Embryonic facial prominence (tissue), 1 donor: ENCODE data around the gene ECE1.

Experiments used
- DNase-seq: peaks from one replicate; pipeline ENCODE4 v3.0.0-alpha.2; 2016; ENCODE audit errors: extremely low spot score

Gene ECE1

GRCh38 chr1:21269461-21270085 lies 20.7 kb downstream of the ECE1 start:
- no peak for DNase-seq

GRCh38 chr1:21268281-21269239 lies 21.7 kb downstream of the ECE1 start:
- DNase-seq, result no peak

GRCh38 chr1:21267191-21268077 lies 22.8 kb downstream of the ECE1 start:
- no peak for DNase-seq

GRCh38 chr1:21266119-21266774 lies 24.0 kb downstream of the ECE1 start:
- no peak for DNase-seq

- DNase-seq, result no peak
These were observed 24.6 kb downstream of the ECE1 start for GRCh38 chr1:21265644-21266043.

- DNase-seq, result no peak
These were observed 25.4 kb downstream of the ECE1 start for GRCh38 chr1:21264898-21265297.

- DNase-seq, result no peak
These were observed 26.5 kb downstream of the ECE1 start for GRCh38 chr1:21263653-21264225.

GRCh38 chr1:21263052-21263429 lies 27.2 kb downstream of the ECE1 start:
- DNase-seq, result no peak

GRCh38 chr1:21262293-21263051 lies 27.8 kb downstream of the ECE1 start:
- no peak for DNase-seq

GRCh38 chr1:21261551-21262292 lies 28.5 kb downstream of the ECE1 start:
- no peak for DNase-seq

GRCh38 chr1:21260405-21261125 lies 29.7 kb downstream of the ECE1 start:
- DNase-seq, result no peak

GRCh38 chr1:21259316-21260076 lies 30.8 kb downstream of the ECE1 start:
- no peak for DNase-seq

- no peak for DNase-seq
These were observed 31.7 kb downstream of the ECE1 start for GRCh38 chr1:21258331-21259134.

- DNase-seq, result no peak
These were observed 32.7 kb downstream of the ECE1 start for GRCh38 chr1:21257431-21258135.

GRCh38 chr1:21256776-21257175 lies 33.5 kb downstream of the ECE1 start:
- no peak for DNase-seq

GRCh38 chr1:21255943-21256320 lies 34.3 kb downstream of the ECE1 start:
- DNase-seq, result no peak
